Muscle layer of duodenum (tissue), 2 donors: ENCODE results near the gene KCTD6.

Experiments used
- H3K27ac ChIP-seq: one replicate; pipeline ENCODE4 v1.7.0; 2013; ENCODE audit warnings: mild to moderate bottlenecking, low read length
- H3K27me3 ChIP-seq: one replicate; pipeline ENCODE4 v1.7.0; 2013; ENCODE audit warnings: low read depth, mild to moderate bottlenecking, control low read depth, low read length
- H3K36me3 ChIP-seq, 2 donors: one replicate each; pipeline ENCODE4 v1.7.0; 2013; ENCODE audit warnings: low read length in 2 of 2, control low read depth in 1 of 2, mild to moderate bottlenecking in 1 of 2; ENCODE audit not compliant: insufficient read depth in 2 of 2, control insufficient read depth in 1 of 2
- H3K4me1 ChIP-seq, 2 donors: one replicate each; pipeline ENCODE4 v1.7.0; 2013; ENCODE audit warnings: low read length in 2 of 2, mild to moderate bottlenecking in 2 of 2, control low read depth in 1 of 2, moderate library complexity in 1 of 2; ENCODE audit not compliant: insufficient read depth in 2 of 2, control insufficient read depth in 1 of 2
- H3K4me3 ChIP-seq, 2 donors: one replicate each; pipeline ENCODE4 v1.7.0; 2013; ENCODE audit warnings: low read length in 2 of 2, low read depth in 1 of 2, mild to moderate bottlenecking in 1 of 2
- H3K9me3 ChIP-seq, 2 donors: one replicate each; pipeline ENCODE4 v1.7.0; 2013; ENCODE audit warnings: low read length in 2 of 2, control low read depth in 1 of 2, mild to moderate bottlenecking in 1 of 2; ENCODE audit not compliant: control insufficient read depth in 1 of 2
- donor health status: healthy.

KCTD6 gene

DNA sequence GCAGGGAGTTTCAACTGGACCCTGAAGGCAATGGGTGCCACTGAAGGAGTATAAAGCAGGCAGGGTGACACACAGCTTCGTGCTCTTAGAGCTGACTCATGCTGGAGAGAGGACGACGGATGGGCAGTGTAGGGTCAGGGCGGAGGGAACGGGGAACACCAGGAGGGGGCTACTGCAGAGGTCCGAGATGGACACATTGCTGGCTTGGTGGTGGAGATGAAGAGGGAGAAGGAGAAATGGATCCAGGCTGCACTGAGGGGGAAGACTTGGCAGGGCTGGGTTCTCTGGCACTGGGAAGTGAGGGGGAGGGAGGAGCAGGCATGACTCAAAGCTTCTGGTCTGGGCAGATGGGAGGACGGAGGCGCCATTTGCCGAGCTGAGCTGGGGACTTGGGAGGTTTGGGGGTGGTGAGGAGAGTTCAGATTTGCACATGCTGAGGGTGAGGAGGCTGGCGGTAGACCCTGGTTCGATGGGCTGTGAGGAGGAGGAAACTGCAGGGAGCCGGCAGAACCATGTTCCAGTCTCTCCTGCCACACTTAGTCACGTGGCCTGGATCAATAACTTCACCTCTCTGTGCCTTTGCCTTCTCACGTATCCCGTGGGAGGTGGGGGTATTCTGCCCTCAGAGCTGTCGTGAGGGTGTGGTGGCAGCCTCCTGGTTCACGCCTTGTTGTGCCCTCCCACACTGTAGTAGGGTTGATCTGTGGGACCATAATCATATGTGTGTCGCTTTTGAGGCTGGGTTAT, 4.6 kb upstream of the KCTD6 start:
- Histone ChIP-seq H3K36me3 (no peaks in the 10 kb centered on the region), H3K27me3 (no peaks in the 10 kb centered on the region), H3K27ac (no peak overlapping the region), H3K9me3 (no peaks in the 10 kb centered on the region), H3K4me3 (no peak overlapping the region), H3K4me1 (peaks cover 3 to 8% of the 10 kb centered on the region in 2 donors)

DNA sequence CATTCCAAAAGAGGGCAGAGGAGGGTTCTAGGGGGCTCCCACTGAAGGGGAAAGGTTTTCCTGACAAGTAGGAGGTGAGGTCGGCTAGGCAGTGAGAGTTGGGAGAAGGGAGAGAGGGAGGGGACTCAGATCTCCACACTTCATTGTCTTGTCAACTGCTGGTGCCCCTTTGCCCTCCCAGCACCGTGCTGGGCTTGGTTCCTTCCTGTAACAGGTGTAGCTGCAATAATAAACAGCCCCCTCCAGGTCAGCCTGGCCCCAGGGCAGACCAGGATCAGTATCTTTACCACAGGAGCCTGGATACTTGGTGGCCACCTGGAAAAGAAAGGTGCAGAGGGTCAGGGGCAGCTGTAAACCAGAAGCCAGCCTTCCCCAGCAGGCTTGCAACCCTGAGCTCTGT, 2.9 kb upstream of the KCTD6 start:
- Histone ChIP-seq H3K9me3 (no peaks in the 10 kb centered on the region), H3K4me3 (no peak overlapping the region), H3K36me3 (no peaks in the 10 kb centered on the region), H3K27me3 (no peaks in the 10 kb centered on the region), H3K4me1 (peaks cover 13 to 22% of the 10 kb centered on the region in 2 donors), H3K27ac (no peak overlapping the region)

DNA sequence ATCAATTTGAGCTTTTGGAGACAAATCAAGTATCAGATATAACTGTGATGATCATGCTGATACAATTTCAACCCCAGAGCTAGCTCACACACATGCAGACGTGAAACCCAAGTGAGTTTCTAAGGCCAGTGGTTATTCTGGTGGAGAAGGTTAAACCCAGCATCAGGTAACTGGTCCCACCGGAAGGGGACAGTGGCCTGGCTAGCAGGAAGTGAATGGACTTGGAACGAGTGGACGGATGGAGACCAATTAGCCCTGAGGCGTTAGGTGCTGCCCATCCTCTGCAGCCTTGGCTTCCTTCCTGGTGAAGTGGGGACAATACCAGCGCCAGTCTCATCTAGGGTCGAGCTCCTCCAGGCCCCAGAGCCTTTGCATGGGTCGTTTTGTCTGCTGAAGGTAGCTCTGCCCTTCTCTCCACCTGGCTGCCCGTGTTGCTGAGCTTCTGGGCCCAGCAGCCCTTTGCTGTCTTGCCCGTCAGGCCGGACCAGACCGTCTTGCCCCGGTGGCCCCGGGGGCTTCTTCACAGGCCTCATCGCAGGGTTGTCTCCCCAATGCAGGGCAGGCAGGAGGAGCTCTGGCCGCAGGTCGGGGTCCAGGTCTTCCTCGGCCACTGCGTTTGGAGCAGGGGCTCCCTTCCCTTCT, 915 bp upstream of the KCTD6 start:
- H3K4me1 ChIP-seq: peaks cover 13 to 35% of the 10 kb centered on the region in 2 donors
- no peaks in the 10 kb centered on the region for H3K36me3 ChIP-seq
- no peaks in the 10 kb centered on the region for H3K27me3 ChIP-seq
- H3K4me3 ChIP-seq: peak overlapping the region; percentile 60 to 66
- H3K9me3 ChIP-seq: no peaks in the 10 kb centered on the region
- H3K27ac ChIP-seq: peak overlapping the region; percentile 64

DNA sequence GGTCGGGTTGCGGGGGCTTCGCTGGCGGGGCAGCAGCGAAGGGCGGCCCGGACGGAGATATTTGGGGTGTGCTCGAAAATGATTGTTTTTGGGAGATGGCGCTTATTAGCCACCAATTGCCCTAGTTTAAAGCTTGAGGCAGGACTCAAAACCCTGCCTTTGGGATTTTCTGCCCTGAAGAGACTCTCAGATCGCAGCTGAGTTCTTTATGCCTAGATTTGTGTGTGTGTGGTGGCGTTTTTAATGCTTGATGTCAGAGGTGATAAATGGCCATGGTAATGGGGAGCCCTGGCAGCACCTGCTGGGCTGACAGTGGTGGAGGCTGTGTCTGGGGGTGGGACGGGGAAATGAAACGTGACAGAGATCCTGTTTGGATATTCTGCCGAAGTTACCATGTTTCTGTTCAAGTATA, 604 bp downstream of the KCTD6 start:
- peak overlapping the region; percentile 85 to 86 for H3K4me3 ChIP-seq
- peaks cover 13 to 44% of the 10 kb centered on the region in 2 donors for H3K4me1 ChIP-seq
- H3K36me3 ChIP-seq: no peaks in the 10 kb centered on the region
- H3K9me3 ChIP-seq: no peaks in the 10 kb centered on the region
- no peaks in the 10 kb centered on the region for H3K27me3 ChIP-seq
- H3K27ac ChIP-seq: no peak overlapping the region

DNA sequence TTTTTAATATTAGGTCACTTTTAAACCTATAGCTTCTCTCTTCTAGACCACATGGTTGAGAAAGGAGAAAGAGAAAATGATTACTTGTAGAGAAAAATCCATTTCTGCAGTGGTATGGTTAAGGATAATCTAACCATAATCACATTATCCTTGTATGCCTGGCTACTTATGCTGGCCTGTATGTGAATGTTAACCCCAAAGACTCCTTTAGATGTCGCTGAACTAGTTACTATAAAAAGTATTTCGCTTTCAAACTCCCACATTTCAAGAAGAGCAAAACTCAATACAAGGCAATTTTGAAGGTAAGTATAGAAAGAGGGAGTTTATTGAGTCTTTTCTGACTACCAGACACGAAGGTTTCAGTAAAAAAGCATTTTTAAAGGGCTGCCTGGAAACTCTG, 2.2 kb downstream of the KCTD6 start:
- Histone ChIP-seq H3K4me3 (peak overlapping the region in 1 of 2 donors; percentile 85), H3K36me3 (no peaks in the 10 kb centered on the region), H3K27ac (no peak overlapping the region), H3K27me3 (no peaks in the 10 kb centered on the region), H3K9me3 (no peaks in the 10 kb centered on the region), H3K4me1 (peaks cover 13 to 50% of the 10 kb centered on the region in 2 donors)

DNA sequence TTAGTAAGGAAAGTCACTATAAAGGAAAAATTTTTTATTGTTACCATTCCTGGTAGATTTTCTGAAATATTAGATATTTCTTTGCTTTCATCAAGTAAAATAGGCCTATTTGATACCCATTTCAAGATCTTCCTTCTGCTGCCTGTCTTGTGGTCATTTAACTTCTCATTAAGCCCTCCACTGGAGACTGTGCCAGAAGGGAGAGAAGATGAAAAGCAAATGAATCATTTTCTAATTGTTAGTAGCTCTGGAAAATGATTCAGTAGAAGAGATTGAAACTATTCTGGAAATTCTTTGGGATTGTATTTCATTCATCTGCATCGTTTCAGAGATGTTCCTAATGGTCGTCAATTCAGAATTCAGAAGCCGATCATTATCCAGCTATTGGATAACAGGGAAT, 3.2 kb downstream of the KCTD6 start:
- Histone ChIP-seq H3K9me3 (no peaks in the 10 kb centered on the region), H3K4me1 (peaks cover 13 to 50% of the 10 kb centered on the region in 2 donors), H3K4me3 (no peak overlapping the region), H3K36me3 (no peaks in the 10 kb centered on the region), H3K27ac (no peak overlapping the region), H3K27me3 (no peaks in the 10 kb centered on the region)

DNA sequence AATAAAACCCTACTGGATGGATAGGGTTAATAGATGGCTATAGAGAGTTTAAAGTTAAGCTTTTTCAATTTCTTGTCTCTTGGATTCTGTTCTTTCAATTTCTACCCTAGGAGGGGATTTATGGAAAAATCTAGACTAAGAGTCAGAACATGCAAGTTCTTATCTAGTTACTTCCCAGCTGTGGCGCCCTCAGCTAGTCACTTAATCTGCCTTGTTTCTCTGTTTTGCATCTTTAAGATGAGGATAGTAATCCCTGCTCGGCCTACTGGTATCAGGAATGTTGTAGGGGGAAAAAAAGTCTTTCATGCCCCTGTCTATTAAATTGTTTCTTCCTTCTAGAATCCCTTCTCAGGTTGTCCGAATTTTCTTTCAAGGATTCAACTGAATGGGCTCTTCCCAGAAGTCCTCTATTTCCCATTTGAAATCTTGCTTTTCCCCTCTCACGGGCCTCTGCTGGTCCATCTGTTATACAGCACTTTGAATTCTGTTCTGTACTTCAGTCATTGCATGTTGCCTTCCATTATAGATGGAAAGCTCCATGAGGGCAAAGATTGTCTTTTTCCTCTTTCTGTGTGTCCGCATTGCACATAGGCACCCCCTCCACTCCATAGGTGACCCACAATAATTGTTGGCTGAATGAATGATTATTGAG, 4.4 kb downstream of the KCTD6 start:
- Histone ChIP-seq H3K27me3 (no peaks in the 10 kb centered on the region), H3K27ac (no peak overlapping the region), H3K36me3 (peaks cover 2 to 4% of the 10 kb centered on the region in 2 donors), H3K4me1 (peaks cover 13 to 44% of the 10 kb centered on the region in 2 donors), H3K9me3 (no peaks in the 10 kb centered on the region), H3K4me3 (no peak overlapping the region)

DNA sequence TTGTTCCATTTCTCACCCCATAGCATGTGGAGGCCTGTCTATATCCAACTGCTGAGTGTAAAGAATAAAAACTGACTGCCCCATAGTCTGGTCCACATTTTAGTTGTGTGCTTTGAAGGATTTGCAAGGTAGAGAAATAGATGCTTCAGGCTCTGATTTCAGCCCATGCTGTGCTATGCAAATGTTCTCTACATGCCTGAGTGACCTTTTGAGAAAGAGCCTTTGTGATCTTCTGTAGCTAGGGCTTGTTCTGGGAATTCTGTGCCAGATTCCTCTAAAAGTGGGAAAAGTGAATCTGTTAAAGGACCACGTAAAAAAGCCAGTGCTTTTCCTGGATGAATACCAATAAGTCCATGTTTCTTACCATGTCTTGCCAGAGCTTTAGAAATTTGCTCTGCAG, 5.2 kb downstream of the KCTD6 start:
- Histone ChIP-seq H3K9me3 (no peaks in the 10 kb centered on the region), H3K4me3 (no peak overlapping the region), H3K27me3 (no peaks in the 10 kb centered on the region), H3K4me1 (peaks cover 13 to 46% of the 10 kb centered on the region in 2 donors), H3K36me3 (peaks cover 3 to 10% of the 10 kb centered on the region in 2 donors), H3K27ac (no peak overlapping the region)

DNA sequence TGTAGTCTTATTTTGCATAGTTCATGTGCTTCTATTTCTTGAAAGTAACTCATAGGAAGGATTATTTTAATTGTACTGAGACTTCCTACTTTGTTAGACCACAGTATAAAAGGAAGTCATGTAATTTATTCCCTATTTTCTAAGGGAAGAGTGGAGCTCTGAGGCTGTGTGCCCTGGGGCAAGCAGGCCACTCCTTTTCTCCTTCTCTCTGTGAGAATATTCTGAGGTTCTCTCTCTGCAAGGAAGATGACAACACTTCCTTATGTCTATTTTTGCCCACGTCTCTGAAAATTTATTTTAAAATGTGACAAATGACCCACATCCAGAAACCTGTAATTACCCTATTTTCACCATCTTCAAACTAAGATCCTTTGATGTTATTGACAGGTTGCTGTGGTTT, 11.0 kb downstream of the KCTD6 start:
- Histone ChIP-seq H3K4me3 (no peak overlapping the region), H3K4me1 (peaks cover 0 to 10% of the 10 kb centered on the region in 2 donors), H3K27me3 (no peaks in the 10 kb centered on the region), H3K9me3 (no peaks in the 10 kb centered on the region), H3K36me3 (peaks cover 7 to 21% of the 10 kb centered on the region in 2 donors), H3K27ac (no peak overlapping the region)

DNA sequence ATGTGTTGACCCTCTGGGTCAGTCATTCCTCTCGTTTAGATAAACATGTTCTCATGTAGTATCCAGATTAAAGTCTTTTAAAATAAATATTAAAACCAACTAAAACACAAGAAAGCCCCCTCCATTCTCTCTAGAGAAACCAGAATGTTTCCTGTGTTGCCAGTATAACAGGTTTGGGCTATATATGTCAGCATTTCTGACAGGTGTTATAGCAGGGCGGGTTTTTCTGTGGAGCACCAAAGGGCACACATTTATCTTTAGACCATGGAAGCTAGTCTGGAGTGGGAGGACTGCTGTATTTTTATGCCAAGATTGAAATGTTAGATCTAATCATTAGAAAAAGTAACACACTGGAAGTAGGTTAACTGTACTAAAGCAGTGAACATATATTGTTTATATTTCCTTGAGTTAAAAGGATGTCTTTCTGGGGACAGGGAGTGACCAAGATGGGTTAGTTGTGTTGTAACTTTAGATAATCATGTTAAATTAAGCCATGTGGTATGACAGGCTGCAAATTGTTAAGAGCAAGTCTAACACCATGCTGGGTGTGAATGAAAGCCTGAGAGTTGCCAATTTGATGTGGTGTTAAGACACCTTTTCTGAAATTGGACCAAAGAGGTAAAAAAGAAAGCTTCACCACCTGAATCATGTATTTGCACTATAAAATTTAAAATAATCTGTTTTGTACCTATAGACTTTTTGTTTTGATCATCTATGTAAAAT, 15.6 kb downstream of the KCTD6 start:
- Histone ChIP-seq H3K36me3 (peaks cover 15 to 27% of the 10 kb centered on the region in 2 donors), H3K27me3 (no peaks in the 10 kb centered on the region), H3K9me3 (no peaks in the 10 kb centered on the region), H3K4me3 (no peak overlapping the region), H3K4me1 (peaks cover 0 to 4% of the 10 kb centered on the region in 2 donors), H3K27ac (no peak overlapping the region)

DNA sequence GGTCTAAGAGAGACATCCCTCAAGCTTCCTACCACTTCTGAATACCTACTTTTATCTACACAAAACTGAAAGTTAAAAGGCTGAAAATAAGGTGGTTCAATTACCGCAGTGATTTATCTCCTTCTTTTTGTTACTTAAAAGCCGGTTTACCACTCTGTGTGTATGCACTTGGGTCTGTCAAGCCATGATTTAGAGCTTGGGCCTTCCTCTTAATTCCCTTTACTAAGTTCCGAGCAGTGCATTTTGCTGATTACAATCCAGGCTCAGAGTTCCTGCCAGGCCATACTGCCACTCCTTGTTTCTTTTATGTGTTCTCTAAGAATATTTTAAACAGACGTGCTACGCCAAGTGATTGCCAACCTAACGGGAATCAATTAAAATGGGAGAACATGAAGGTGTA, 16.5 kb downstream of the KCTD6 start:
- Histone ChIP-seq H3K36me3 (peaks cover 19 to 32% of the 10 kb centered on the region in 2 donors), H3K4me3 (no peak overlapping the region), H3K9me3 (no peaks in the 10 kb centered on the region), H3K27me3 (no peaks in the 10 kb centered on the region), H3K4me1 (peaks cover 0 to 4% of the 10 kb centered on the region in 2 donors), H3K27ac (no peak overlapping the region)
